T-helper 2 cell treated with Interferon-gamma antibody and Interleukin-4, amounts not matched to agents 5 μg/mL and 100 μg/mL, for 36 hours (primary cell): ENCODE results near the gene EML3.
"Not testable (repeated sequence)": the region's sequence is repeated elsewhere in the genome, so short reads cannot be mapped to it uniquely, and the experiment has no call there.

Experiments used
- DNase-seq: peaks from one replicate; pipeline ENCODE4 v3.0.0; 2021; ENCODE audit warnings: low spot score
- H3K27ac Mint-ChIP-seq: one replicate; pipeline ENCODE4 v1.8.0; 2021; ENCODE audit warnings: mild to moderate bottlenecking, mixed read lengths
- H3K27me3 Mint-ChIP-seq: one replicate; pipeline ENCODE4 v1.8.0; 2021; ENCODE audit warnings: low read depth, mixed read lengths
- H3K36me3 Mint-ChIP-seq: one replicate; pipeline ENCODE4 v1.8.0; 2021; ENCODE audit warnings: low read depth, mixed read lengths
- H3K4me1 Mint-ChIP-seq: one replicate; pipeline ENCODE4 v1.8.0; 2021; ENCODE audit warnings: low read depth, mixed read lengths
- H3K4me3 Mint-ChIP-seq: one replicate; pipeline ENCODE4 v1.8.0; 2022; ENCODE audit warnings: mild to moderate bottlenecking, moderate library complexity, mixed read lengths
- H3K9me3 Mint-ChIP-seq: one replicate; pipeline ENCODE4 v1.8.0; 2021; ENCODE audit warnings: mixed read lengths

Gene EML3

DNA sequence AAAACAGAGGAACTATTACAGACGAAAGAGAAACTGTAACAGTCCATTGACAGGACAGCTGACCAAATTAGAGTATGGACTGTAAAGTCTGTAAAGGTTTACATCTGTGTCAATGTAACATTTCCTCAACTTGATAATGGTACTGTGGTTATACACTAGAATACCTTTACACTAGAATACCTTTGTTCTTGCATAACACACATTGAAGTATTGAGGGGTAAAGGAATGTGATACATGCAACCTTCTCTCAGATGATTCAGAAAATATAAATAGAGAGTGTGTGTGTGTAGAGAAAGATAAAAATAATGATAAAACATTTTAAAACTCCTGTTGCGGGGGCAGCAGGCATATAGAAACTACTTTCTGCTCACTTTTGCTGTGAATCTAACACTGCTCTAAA lies 33.3 kb downstream of the EML3 start:
- Mint-ChIP-seq H3K4me3 (no peak overlapping the region), H3K4me1 (peaks cover 12% of the 10 kb centered on the region), H3K27me3 (no peaks in the 10 kb centered on the region), H3K9me3 (no peaks in the 10 kb centered on the region), H3K27ac (no peak overlapping the region), H3K36me3 (peaks cover 35% of the 10 kb centered on the region)
- no peak for DNase-seq

DNA sequence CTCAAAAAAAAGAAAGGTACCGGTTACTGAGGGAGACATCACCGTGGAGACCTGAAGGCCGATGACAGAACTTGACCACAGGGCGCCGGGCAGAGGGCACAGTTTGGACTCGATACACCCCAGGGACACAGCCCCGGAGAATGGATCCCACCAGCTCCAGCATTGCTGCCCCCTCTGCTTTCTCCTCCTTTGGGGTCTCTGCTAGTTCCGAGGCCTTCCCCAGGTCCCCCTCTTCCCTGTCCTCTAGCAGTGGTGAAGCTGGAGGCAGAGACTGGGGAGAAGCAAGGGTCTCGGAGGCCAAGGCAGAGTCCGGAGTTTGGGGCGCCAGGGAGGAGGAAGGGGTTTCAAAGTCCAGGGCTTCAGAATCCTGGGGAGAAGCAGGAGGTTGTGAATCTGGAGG lies 34.0 kb downstream of the EML3 start:
- Mint-ChIP-seq H3K9me3 (no peaks in the 10 kb centered on the region), H3K27me3 (no peaks in the 10 kb centered on the region), H3K36me3 (peaks cover 30% of the 10 kb centered on the region), H3K4me1 (peaks cover 12% of the 10 kb centered on the region), H3K4me3 (no peak overlapping the region), H3K27ac (no peak overlapping the region)
- DNase-seq: no peak

DNA sequence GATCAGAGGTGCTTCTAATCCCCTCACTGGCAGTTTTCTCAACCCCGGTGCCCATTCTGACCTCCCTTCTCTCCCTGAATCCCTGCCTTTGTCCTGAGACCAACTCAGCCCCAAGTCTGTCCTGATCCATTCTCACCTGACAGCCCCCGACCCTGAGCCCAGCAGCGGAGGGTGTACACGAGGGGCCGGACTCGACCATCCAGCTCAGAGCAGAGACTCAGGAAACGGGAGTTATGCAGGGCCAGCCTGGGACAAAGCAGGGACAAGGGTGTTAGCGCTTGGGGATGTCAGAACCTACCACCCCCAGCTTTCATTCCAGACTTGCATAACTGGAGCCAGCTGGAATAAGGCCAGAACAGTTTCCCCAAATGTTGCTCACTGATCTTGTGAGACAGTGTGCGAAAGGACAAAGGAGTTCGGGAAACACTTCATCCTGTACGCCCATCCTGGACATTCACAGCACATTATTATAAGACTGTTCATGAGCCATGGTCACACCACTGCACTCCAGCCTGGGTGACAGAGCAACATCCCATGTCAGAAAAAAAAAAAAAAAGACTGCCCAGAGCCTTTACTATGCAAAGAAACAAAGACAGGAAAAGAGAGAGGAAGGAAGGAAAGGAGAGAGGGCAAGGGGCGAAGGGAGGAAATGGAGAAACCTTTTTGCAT lies 35.4 kb downstream of the EML3 start:
- peak overlapping the region; percentile 42 for H3K27ac Mint-ChIP-seq

DNA sequence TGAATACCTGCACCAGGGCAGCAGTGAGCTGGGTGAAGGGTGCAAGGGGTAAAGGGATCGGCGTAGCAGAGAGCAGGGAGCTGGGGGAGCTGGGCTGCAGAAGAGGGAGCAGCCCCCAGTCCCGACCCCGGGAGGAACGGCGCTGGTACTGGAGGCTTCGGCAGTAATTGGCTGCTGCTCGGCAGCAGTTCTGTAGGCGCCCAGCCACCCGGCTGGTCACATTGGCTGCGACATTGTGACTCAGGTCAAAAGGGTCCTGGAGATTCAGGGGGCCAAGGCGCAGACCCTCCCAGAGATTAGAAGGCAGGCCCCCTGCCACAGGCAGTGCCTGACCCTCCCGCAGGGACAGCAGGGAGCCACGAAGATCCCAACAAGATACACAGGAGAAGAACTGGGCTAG lies 36.7 kb downstream of the EML3 start:
- Mint-ChIP-seq H3K36me3 (peaks cover 48% of the 10 kb centered on the region), H3K27me3 (no peaks in the 10 kb centered on the region), H3K27ac (peak overlapping the region; percentile 81), H3K4me1 (peaks cover 34% of the 10 kb centered on the region), H3K4me3 (peak overlapping the region; percentile 76), H3K9me3 (no peaks in the 10 kb centered on the region)
- DNase-seq: no peak

More for the DNA sequence above, 35.4 kb downstream of the EML3 start:
- H3K4me3 Mint-ChIP-seq: no peak overlapping the region
- no peak for DNase-seq
- peaks cover 21% of the 10 kb centered on the region for H3K4me1 Mint-ChIP-seq
- H3K27me3 Mint-ChIP-seq: no peaks in the 10 kb centered on the region
- peaks cover 41% of the 10 kb centered on the region for H3K36me3 Mint-ChIP-seq
- H3K9me3 Mint-ChIP-seq: no peaks in the 10 kb centered on the region

DNA sequence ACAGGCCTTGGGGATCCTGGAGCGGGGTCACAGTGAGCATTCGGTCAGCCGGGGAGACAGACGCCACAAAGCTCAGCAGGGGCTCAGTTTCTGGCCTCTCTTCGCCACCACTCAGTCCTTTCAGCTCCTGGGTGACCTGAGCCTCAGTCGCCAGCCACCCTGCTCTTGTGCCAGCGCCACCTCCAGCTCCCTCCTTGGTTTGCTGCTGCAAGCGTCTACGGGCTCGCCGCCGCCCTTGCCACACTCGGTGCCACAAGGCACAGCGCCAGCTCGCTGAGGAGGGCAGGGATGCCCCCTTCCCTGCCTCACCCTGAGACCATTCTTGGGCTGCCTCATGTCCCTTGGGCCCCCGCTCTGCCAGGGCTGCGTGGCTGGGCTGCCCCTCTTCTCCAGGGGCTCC lies 37.4 kb downstream of the EML3 start:
- H3K27ac Mint-ChIP-seq: peak overlapping the region; percentile 91
- DNase-seq: no peak
- H3K4me3 Mint-ChIP-seq: peak overlapping the region; percentile 97
- H3K4me1 Mint-ChIP-seq: peaks cover 37% of the 10 kb centered on the region
- no peaks in the 10 kb centered on the region for H3K9me3 Mint-ChIP-seq
- H3K27me3 Mint-ChIP-seq: no peaks in the 10 kb centered on the region
- peaks cover 51% of the 10 kb centered on the region for H3K36me3 Mint-ChIP-seq

DNA sequence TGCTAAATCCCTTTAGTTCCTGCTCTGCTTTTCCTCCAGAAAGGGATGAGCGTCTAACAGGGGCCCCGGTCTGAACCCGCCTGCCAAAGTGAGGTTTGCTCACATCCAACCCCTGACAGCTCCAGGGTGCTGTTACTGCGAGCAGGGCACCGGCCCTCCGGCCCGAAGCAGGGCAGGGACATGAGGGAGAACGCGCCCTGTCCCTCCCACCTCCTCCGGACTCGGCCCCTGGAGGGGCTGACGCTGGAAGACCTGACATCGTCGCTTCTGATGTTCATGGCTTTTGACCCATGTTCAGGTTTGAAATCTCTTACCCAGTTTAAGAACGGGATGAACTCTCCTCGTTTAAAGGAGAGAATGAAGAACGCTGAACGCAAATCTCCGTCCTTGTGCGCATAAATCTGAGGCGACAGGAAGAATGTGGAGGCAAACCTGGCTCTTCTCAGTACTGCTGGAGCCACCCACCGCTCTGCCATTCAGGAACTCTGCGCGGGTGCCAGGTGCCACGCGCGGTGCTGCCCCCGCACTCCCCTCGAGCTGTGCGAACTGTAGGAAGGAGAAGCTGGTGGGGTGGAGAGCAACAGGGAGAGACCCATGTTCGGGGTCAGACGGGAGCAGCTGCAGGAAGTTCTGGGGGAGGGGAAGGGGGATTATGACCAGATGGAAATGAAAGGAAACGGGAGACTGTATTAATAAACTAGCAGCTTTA lies 38.1 kb downstream of the EML3 start:
- Mint-ChIP-seq H3K27me3 (no peaks in the 10 kb centered on the region), H3K36me3 (peaks cover 57% of the 10 kb centered on the region)
- DNase-seq: no peak

DNA sequence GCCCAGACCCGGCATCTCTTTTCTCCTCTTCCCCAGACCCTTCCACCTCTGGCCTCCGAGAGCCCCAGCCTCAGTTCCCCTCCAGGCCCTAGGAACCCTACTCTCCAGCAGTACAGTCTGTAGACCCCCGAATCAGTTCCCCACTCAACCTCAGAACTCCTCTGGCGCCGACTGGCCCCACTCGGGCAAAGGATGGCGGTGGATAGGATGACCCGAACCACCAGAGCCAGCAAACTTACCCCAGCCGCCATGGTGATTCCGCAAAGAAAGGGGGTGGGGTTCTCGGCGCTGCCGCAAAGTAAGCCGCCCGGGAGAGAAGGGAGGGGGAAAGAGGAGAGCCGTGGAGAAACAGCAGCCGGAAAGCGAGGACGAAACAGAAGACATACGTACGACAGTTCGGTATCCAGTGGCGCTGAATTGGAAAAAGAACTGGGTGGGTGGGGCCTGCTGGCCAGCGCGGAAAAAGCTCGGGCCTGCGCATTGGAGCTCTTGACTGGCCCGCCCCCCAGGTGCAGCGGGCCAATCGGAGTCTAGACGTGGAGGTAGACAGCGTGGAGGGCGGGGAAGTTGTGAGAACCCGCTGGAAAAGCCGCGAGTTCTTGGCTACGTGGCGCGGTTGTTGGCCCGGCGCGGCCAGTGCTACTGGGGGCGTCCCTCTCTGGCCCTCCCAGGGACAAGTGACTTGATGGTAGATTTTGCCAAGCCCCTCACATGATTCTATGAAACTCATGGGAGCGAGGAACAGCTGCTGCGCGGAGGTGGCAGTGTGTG lies 38.8 kb downstream of the EML3 start, which contains the start of gene EEF1G:
EEF1G (minus strand) TSS at position 300 of the 771 bp plus-strand sequence; CDS start at position 251, 49 bp downstream.
- Mint-ChIP-seq H3K4me1 (peaks cover 37% of the 10 kb centered on the region), H3K36me3 (peaks cover 59% of the 10 kb centered on the region)

More for the DNA sequence above, 38.1 kb downstream of the EML3 start:
- Mint-ChIP-seq H3K27ac (peak overlapping the region; percentile 91), H3K9me3 (no peaks in the 10 kb centered on the region), H3K4me3 (peak overlapping the region; percentile 97), H3K4me1 (peaks cover 37% of the 10 kb centered on the region)

DNA sequence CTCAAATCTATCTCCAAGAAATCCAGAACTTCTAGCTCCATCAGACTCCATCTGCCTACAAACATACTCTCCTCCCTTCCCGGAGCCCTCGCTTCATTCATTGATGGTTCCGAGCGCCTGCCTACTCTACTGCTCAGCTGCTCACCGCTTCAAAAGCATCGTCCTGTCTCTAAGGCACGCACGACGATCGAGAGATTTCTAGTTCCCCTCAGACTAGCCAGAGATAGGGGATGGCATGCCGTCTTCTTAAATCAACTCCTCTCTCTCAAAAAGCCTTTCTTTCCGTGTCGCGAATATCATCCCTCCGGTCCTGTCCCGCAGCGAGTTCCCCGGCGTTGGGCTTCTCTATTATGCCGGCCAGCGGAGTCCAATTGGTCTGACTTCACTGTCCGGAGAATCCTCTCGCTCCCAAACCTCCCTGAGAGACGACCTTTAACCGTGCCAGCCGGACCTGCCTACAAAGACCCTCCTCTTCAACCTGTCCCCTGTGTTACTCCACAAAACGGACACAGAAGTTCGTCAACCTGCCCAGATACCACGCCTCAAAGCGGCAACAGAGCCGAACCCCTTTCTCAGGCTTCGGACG lies 39.5 kb downstream of the EML3 start:
- Mint-ChIP-seq H3K27ac (peak overlapping the region; percentile 91), H3K9me3 (no peaks in the 10 kb centered on the region), H3K36me3 (peaks cover 59% of the 10 kb centered on the region), H3K4me3 (peak overlapping the region; percentile 97), H3K4me1 (peaks cover 37% of the 10 kb centered on the region), H3K27me3 (no peaks in the 10 kb centered on the region)
- no peak for DNase-seq

More for the DNA sequence above, 38.8 kb downstream of the EML3 start, which contains the start of gene EEF1G:
- peak within 1 kb of the TSS; percentile 91 for H3K27ac Mint-ChIP-seq
- peak; percentile 99 for DNase-seq
- H3K27me3 Mint-ChIP-seq: no peaks in the 10 kb centered on the region
- H3K4me3 Mint-ChIP-seq: peak within 1 kb of the TSS; percentile 97
- H3K9me3 Mint-ChIP-seq: no peaks in the 10 kb centered on the region

DNA sequence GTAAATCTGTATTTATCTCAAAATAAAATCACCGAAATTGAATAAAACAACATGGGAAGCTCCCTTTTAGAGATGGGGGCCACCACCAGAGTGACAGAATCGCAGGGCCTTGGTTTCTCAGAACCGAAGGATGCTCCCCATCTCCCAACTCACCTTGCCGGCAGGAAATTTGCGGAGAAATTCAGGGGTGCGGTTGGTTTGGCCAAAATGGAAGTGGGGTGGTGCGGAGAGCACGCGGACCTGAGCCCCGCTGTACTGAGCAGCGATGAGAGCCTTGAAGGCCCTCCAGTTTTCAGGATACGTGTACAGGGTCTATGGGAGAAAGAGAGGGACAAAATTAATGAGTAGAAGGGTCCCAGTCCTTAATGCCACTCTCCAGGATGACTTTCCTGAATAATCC lies 40.1 kb downstream of the EML3 start:
- DNase-seq: no peak
- peak overlapping the region; percentile 91 for H3K27ac Mint-ChIP-seq
- H3K9me3 Mint-ChIP-seq: no peaks in the 10 kb centered on the region
- no peaks in the 10 kb centered on the region for H3K27me3 Mint-ChIP-seq
- H3K36me3 Mint-ChIP-seq: peaks cover 59% of the 10 kb centered on the region
- peak overlapping the region; percentile 97 for H3K4me3 Mint-ChIP-seq
- peaks cover 39% of the 10 kb centered on the region for H3K4me1 Mint-ChIP-seq

DNA sequence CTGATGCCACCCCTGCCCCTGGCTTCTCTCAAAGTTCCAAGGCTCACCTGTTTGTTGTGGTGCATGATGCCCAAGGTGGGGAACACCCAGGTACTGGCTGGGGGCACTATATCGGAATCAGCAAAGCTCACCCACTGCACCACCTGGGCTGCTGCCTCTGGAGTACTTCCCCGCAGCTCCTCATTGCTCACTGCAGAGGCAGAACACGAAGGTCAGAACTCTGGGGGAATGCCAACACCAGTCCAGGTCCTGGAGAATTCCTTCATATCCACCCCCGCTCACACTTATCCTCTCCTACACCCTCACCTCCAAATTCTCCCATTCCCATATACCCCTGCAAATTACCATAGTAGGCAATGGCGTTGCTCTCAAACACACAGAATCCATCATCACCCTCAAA lies 41.1 kb downstream of the EML3 start:
- Mint-ChIP-seq H3K4me1 (peaks cover 45% of the 10 kb centered on the region), H3K27ac (peak overlapping the region; percentile 57), H3K36me3 (peaks cover 63% of the 10 kb centered on the region), H3K4me3 (peak overlapping the region; percentile 53)
- H3K9me3 Mint-ChIP-seq, H3K27me3 Mint-ChIP-seq, DNase-seq: not testable (repeated sequence)

DNA sequence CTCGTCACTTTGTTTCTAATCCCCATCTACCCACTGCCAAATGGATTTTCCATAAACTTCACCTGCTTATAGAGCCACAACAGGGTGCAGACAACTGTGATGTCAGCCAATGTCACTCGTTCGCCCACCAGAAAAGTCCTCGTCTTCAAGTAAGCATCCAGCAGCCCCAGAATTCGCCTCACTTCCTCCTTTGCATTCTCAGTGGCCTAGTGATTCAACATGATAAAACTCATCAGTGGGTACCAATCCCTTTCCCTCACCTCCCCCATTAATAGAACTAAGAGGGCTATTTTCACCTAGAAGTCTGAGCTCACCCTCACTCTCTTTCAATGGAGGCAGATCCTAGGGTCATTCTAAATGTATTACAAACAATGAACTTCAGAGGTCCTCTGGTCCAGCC lies 41.7 kb downstream of the EML3 start:
- H3K36me3 Mint-ChIP-seq: peaks cover 66% of the 10 kb centered on the region
- H3K27ac Mint-ChIP-seq: peak overlapping the region; percentile 57

DNA sequence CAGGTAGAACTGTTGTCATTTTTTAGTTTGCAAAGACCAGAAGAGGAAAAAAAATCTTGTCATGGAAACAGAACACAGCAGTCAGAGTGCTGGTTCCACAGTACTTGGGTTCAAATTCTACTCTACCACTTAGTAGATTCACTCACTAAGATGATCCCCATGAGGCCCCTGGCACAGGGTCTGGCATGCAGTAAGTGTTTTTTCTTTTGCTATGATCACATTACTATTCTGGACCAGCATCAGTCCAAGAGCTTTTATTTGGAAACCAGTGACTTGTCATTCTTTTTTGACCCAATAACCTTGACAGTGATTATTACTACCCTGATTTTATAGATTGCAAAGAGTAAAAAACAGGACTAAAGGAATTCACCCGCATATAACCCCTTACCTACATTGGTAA lies 43.0 kb downstream of the EML3 start:
- DNase-seq: no peak
- no peaks in the 10 kb centered on the region for H3K27me3 Mint-ChIP-seq
- peaks cover 45% of the 10 kb centered on the region for H3K4me1 Mint-ChIP-seq
- H3K4me3 Mint-ChIP-seq: no peak overlapping the region
- no peaks in the 10 kb centered on the region for H3K9me3 Mint-ChIP-seq
- H3K27ac Mint-ChIP-seq: no peak overlapping the region
- peaks cover 73% of the 10 kb centered on the region for H3K36me3 Mint-ChIP-seq

More for the DNA sequence above, 41.7 kb downstream of the EML3 start:
- not testable (repeated sequence) for H3K9me3 Mint-ChIP-seq, DNase-seq, H3K27me3 Mint-ChIP-seq
- Mint-ChIP-seq H3K4me1 (peaks cover 49% of the 10 kb centered on the region), H3K4me3 (peak overlapping the region; percentile 53)

DNA sequence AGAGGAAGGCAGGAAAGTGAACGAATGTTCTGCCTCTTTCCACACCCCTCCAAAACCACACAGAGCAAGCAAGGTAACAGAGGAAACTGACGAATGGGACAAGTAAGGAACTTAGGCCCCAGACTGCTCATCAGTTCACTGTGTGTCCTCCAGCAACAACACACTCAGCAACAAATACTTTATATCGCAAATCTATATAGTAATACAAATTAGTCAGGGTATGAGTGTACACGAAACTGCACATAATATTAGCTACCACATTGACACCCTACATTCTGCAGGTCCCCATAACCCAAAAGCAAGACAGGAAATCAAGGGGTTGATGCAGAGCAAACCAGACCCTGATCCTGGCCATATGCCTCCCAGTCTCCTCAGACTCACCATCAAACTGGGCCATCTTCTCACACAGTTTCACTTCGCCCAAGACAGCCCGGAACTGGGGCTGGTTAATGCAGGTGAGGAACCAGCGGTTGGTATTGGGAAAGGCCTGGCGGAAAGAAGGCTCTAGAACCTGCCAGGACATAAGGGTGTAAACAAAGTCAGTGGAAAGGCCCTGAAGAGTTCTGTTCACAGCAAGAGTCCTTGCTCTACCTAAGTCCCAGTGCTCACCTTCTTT lies 45.4 kb downstream of the EML3 start:
- H3K27ac Mint-ChIP-seq: no peak overlapping the region
- no peaks in the 10 kb centered on the region for H3K9me3 Mint-ChIP-seq
- no peaks in the 10 kb centered on the region for H3K27me3 Mint-ChIP-seq
- no peak for DNase-seq
- H3K4me3 Mint-ChIP-seq: no peak overlapping the region
- peaks cover 35% of the 10 kb centered on the region for H3K4me1 Mint-ChIP-seq
- H3K36me3 Mint-ChIP-seq: peaks cover 66% of the 10 kb centered on the region
